ENCODE results near the gene MAML2.
A peak's percentile ranks its signal among the peaks of the same experiment; 100 is the strongest.

MAML2 gene

DNA sequence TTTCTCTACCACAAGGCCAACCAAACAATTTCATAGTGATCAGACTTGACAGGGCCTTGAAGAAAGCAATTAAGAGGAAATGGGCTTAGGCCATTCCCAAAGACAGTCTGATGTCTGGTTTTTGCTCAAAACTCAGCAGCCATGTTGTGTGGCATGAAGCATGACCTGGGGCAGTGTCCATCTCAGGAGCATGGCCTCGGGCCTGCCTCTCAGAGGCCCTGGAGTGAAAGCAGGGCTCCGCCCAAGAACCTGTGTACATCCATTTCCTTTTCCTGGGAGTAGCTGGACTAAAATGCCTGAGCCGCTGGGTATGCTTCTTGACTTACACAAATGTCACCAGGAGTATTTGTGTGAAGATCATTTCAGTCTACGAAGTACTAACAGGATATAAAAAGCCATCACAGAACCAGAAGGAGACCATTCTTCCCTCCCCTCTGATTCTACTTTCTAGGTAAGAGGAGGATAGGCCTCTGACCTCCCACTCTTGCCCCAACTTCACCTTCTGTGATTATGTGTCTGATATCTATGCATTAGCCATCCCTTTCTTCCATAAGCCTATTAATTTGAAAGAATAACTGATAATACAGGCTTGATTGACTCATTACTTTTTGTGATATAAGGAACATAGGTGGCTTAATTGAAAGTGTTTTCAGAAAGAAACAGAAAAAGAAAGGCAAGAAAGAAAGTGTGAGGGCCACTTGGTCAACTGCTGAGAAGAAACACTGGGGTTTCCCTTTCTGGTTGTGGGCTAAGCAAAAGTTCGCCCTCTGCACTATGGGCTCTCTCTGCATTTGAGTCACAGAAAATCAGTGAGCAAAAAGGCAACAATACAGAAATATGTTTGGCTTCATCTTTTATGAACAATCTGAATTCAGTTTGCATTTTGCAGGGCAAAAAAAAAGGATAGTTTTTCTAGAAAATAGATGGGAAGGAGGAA, 230.5 kb downstream of the MAML2 start:
- no peak for DNase-seq

- no peak for DNase-seq
These were observed 231.7 kb downstream of the MAML2 start for GRCh38 chr11:96111308-96111707.

DNA sequence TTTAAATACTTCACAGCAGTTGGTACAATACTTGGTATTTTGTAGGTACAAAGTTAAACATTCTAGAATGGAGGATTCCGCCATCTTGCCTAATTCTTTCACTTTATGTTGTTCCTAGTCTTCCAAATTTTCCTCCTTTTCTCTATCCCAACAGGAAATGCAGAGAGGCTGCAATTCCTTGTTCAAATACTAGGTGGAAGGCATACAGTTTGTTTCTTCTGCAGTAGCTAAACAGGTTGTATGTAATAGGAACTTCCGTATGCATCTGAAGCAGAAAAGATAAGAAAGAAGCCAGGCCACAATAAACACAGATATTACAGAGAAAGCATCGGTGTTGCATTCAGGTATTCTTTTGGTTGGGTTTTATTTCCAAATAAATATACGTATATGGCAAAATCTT, 232.7 kb downstream of the MAML2 start:
- DNase-seq = no peak

- peak; percentile 65 for DNase-seq
These were observed 233.5 kb downstream of the MAML2 start for GRCh38 chr11:96109331-96110030.

DNA sequence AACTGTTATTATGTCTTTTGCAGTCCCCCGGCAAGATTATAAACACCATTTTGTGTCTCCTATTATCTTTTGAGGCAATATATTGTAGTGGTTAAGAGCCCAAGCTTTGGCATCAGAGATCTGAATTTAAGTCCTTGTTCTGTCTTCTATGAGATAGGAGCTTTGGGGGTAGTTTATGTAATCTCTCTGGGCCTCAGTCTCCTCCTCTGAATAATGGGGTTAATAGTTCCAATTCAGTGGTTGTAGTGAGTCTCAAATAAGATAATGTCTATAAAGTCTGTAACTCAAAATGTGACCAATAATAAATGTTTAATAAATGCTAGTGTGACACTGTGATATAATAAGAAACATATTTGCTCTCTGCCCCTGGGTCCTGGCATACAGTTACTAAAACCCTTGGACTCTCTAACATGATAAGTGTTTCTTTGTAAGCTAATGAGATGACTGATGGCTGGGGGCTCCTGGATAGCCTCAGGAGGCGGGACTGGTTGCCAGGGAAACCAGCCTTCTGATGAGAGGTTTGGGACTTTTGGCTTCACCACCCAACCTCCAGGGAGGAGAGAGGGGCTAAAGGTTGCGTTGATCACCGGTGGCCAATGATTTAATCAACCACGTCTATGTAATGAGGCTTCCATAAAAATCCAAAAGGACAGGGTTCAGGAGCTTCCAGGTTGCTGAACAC, 235.7 kb downstream of the MAML2 start:
- DNase-seq = no peak

DNA sequence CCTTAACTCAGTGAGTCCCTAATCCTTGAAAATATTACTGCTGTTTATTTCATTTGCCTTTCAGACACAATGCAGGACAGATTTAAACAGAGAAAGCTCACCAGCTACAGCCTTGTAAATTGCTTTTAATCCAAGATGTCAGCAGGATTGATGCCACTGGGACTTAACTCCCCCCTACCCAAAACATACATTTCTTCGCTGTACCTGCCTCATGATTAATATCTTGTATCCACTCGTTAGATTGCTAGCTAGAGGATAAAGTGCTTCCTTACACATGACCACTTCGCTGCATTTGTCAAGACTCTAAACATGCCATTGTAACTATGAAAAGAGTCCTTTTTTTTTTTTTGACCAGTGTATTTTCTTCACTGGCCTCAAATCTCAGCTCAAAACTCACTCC, 236.3 kb downstream of the MAML2 start:
- DNase-seq = no peak

GRCh38 chr11:96105944-96106343, 237.1 kb downstream of the MAML2 start:
- DNase-seq = no peak

DNA sequence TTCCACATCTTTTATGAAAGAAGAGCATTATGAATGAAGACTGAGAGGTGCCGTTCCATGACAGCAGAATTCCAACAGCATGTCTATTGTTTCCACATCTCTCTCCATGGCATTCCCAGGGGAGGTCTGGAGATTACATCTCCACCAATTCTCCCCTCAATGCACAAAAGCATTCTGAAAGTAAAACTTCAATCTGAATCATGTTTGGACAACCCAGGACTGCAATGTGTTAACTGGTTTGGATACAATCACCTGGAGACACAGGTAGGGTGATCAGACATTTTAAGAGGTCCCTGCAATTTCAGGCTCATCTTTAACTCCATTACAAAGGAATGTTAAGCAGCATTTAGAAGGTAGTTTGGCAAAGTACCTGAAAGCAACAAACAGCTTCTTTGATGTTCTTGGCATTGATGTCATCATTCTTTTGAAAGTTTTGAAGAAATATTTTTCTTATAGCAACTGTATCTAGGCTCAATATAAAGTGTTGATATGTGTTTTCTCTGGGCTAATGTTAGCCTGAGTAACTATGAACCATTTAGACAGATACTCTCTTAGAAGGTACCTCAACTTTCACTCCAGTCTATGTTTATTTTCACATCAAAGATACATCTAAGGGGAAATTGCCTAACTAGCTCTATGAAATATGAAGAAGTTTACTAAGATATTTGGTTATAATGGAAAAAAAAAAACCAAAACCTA, 237.6 kb downstream of the MAML2 start:
- DNase-seq = peak; percentile 76

- no peak for DNase-seq
These were observed 238.5 kb downstream of the MAML2 start for GRCh38 chr11:96104496-96104895.

GRCh38 chr11:96103721-96104120, 239.3 kb downstream of the MAML2 start:
- DNase-seq = no peak

- DNase-seq = no peak
These were observed 239.9 kb downstream of the MAML2 start for GRCh38 chr11:96103102-96103501.

- DNase-seq = peak; percentile 91
These were observed 240.3 kb downstream of the MAML2 start for GRCh38 chr11:96102664-96103078.

GRCh38 chr11:96101146-96101545, 241.8 kb downstream of the MAML2 start:
- DNase-seq = peak; percentile 13

- peak; percentile 48 for DNase-seq
These were observed 244.3 kb downstream of the MAML2 start for GRCh38 chr11:96098511-96099241.

GRCh38 chr11:96097844-96098421, 245.1 kb downstream of the MAML2 start:
- DNase-seq = peak; percentile 58

DNA sequence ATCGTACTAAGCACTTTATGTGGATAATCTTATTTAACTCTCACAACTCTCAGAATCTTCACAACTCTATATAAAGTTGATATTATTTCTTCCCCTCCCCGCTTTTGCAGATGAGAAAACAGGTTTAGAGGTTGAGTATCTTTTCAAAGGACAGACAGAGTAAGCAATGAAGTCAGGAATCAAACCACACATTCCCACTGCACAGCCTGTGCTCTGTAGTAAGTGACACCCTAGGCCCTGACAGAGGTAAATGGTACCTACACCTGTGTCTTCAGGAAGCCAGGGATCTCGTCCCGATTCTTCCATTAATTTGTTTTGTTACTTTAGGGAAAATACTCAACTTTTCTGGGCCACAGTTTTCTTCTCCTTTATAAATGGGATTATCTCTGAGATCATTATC, 246.6 kb downstream of the MAML2 start:
- no peak for DNase-seq

DNA sequence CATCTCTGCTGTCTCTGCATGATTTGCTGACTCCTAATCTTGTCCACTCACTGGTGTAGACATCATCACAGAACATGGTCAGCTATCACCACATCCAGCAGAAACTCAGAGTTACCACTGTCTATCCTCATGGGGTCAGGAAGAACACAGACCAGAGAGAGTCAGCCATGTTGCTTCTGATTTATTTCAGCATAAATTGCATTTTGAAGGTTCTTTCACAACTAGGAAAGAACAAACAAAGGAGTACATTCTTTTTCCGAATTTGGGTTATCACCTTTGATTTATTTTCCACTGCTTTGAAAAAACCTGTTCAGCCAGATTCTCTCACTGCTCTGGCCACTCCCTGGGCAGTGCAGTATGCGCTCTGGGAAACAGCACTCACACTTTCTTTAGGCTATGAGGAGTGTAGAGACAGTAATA, 247.1 kb downstream of the MAML2 start:
- no peak for DNase-seq

GRCh38 chr11:96094156-96094555, 248.8 kb downstream of the MAML2 start:
- DNase-seq = no peak

GRCh38 chr11:96092511-96092910, 250.5 kb downstream of the MAML2 start:
- no peak for DNase-seq

DNA sequence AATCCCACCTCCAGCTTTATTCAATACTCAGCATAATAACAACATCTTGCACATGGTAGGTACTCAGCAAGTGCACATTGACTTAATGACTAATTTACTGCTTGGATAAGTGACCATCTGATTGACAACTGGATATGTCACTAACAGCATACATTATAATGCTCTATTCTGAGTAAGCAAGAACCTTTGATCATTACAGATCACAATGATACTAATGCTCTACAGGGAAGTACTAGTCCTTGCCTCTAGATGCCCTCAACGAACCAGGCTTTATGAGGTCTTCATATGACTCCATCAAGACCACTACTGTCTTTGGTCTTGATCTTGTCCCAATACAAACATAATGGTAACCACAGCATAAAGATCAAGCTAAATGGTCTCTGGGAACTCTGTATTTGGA, 251.5 kb downstream of the MAML2 start:
- no peak for DNase-seq

DNA sequence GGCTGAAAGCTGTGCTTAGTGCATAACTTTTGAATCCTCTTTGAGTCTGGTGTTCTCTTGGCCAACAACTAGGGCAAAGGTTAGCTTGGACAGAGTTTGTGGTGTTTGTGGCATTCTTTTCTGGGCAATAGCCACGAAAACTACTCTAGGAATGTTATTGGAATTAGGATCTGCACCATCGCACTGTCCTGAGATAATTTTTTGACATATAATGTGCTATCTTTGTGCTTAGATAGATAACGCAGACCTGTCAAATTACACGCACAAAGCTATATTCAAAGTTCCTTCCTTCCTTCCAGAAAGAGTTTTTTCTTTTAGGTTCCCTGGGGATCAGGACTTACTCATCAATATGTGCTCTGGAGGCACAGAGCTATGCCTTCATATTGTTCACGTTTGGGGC, 252.3 kb downstream of the MAML2 start:
- peak; percentile 76 for DNase-seq

DNA sequence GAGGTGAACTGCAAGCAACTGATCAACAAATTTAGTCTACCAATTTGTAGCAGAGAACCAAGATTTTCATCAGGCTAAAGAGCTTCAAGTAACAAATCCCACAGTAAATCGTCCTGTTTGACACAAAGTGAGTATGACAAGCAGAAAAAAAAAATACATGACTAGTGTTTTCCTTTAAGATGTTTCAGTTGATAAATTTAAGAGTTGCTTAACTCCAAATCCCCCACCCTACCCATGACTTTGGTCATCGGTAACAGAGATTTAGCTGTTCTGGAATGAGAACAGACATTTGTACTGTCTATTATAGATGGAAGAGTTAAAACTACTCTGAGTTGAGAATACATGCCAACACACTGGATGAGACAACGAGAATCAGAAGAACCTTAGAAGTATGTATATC, 254.1 kb downstream of the MAML2 start:
- DNase-seq = no peak
